Activated T-cell treated with anti-CD3 and anti-CD28 coated beads for 4 hours (primary cell): Measurements from ENCODE around the gene ATP2B1.
"Not testable (repeated sequence)": the region's sequence is repeated elsewhere in the genome, so short reads cannot be mapped to it uniquely, and the experiment has no call there.

ENCODE experiments used
- DNase-seq: peaks from one replicate; pipeline ENCODE4 v3.0.0-alpha.2; 2020

The ATP2B1 gene

DNA sequence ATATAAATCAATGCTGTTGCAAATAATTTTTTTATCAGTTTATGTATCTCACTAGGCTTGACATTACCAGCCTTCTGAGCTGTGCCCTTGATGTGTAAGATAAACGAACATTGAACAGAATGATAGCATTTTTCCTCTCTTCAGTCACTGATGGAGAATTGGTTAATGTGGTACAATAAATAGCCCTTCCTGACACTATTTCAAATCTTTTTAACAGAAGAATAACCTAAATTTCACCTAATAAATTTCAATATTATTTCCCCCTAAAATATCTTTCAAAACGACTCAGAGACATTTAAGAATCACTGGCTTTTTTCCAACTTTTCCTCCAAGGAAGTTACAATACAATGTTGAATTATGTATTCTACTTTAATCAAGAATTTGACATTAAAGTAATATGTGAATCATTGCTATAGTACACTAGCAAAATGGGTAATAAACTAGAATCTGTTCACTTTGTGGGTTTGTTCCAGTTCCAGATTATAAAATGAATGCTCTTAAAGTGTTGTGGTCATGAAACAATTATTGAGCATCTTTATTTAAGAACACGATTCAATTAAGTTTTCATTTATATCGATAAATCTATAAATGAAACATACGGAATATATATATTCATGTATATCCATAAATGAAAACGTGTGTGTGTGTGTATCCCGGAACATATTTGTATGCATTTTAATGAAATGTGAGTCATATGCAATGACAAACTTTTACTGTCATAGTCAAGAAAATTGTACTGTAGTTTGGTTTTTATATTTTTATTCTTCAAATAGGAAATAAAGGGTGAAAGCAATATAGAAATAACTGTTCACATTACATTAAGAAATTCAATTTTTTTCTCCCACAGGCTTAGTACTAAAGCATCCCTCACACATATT, 2.5 kb upstream of the ATP2B1 start:
- no peak for DNase-seq

- peak; percentile 25 for DNase-seq
Measured at GRCh38 chr12:89709995-89710872, 1.6 kb upstream of the ATP2B1 start.

- peak; percentile 100 for DNase-seq
Measured at GRCh38 chr12:89709157-89709994, 738 bp upstream of the ATP2B1 start.

DNA sequence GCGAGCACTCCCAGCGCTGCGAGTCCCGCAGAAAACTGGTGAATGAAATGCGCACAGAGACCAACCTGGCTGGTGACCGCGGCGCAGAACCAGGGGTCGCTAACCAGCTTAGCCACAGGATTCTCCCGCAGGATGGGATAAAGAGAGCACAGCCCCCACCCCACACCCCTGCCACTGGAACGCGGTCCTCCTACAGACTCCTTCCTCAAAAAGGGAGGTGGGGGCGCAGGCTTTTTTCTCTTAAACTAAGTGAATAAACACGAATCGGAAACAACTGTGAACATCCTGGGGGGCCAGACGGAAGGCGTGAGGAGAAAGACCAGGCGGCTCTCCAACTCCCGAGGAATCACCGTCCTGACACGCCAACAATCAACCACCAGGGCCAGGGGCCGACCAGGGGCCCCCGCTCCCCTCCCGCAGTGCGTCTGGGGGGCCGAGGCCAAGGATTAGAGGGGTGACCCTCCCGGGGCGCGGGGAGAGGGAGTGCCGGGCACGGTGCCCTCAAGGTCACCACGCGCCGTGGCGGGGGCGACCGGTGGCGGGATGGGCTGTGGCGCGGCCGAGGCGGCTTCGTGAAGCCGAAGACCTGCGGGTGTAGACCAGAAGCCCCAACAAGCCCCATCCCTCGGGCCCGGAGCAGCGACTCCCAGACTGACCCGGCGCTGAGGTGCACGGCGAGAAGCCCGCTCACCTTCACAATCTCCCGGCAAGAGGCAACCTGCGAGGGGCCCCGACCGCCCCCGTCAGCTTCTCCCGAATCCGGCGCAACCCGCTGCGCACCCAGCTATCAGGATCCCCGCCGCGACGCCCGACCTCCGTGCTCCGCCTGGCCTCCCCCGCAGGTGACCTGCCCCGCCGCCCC, 704 bp downstream of the ATP2B1 start:
- DNase-seq = peak; percentile 33

DNA sequence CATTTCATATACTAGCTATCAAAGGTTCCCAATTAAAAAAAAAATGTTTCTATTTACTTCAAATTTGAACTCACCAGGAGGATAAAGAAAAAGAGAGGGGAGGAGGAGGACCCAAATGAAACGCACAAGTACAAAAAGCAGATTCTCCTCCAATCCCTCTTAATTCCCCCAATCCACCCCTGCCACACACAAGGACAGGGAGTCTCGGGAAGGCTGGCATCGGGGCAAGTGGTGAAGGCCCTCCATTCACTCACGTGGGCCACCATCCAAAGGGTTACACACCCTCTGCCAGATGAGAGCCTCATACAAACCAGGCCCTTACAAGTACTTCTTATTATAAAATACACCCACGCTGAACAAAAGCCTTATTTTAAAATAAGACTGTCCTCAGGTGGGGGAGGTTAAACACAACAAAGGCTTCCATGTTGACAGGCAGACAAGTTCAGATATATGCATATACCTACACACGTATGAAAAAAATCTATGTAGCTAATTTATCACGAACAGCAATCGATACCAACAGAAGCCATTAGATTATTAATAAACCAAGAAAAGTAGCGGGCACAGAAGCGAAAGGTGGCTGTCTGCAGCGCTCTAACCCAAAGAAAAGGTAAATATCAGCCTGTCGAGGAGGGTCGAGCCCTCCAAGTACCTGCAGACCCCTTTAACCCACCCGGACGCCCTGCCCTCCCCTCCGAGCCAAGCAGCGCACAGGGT, 1.5 kb downstream of the ATP2B1 start:
- DNase-seq = no peak

DNA sequence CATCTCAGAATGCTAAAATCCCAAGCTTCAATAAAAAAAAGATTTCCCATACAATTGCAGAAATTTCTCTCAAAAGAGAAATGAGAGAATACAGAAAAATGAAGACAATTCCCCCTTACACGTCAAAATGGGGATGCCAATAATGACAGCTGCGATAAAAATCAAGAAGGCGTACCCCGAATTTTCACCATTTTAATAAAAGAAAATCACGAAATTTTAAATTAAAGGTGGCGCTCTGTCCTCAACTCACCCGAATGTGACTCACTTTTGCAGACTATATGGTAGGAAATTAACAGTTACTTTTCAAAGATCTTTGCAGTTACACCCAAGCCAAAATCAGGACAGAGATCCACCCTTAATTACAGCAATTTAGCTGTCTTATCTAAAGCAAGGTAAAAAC, 2.1 kb downstream of the ATP2B1 start:
- DNase-seq = no peak

GRCh38 chr12:89704457-89704856, 4.2 kb downstream of the ATP2B1 start:
- no peak for DNase-seq

- DNase-seq = no peak
Measured at GRCh38 chr12:89703768-89704167, 4.9 kb downstream of the ATP2B1 start.

DNA sequence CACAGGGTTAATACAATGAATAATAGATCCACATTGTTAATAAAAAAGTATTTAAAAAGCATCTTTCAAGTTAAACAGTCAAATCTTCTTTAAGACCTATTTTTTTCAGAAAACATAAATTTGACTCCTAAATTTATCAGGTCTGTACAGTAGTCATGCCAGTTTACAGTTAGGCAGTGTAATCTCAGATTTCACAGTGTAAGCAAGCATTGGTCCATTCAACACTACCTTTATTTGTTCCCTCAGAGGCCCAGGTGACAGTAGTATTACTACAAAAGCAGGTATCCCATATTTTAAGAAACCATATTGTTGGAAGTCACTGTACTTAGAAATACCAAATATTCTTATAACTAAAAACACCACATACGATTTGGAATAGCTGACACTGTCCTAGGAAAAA, 6.1 kb downstream of the ATP2B1 start:
- DNase-seq = no peak

DNA sequence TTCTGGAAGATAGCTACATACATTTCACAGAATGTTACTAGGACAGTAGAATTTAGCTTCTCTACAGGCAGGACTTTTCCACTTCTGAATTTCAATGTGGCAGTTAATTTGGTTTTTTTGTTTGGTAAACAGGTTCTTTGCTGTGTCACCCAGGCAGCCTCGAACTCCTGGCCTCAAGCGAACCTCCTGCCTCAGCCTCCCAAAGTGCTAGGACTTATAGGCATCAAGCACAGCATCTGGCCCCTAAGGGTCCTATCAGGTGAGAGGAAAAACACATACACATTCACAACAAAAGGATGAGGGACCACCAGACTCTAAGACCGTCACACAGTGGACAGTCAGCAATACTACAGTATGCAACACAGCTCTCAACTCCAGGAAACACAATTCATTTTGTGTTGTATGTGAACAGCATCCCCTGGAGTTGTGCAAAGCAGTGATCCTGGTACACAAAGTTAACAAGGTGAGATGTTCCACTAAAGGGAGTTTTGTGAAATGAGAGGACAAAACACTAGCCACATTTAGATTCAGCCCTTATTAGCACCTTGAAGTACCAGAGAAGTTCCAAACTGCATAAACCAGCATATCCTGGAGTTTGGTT, 6.9 kb downstream of the ATP2B1 start:
- DNase-seq = no peak

DNA sequence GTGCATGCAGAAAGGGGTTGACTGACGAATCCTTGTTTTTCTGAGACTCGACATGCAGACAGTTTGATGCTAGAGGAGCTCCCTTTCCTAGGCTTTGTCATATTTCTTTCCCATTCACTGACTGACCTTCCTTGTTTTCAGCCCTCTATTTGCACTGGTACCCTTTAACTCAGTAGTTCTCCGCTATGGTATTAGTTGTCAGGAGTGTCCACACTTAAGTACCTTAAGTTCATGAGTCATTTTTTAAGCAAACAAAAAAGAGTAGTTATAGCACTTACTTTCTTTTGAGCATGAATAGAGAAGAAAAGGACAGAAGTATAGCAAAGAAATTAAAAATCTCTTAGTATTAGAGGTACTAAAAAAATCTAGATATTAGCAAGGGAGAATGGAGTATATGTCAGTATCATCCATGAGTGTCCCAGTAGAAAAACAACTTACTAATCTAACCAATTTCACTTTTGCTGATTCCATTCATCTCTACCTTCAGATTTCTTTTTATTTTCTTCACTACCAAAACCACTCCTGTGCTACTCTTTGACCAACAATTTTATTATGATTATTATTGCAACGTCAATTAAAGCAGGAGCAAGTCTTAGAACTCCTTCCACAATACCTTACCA, 8.3 kb downstream of the ATP2B1 start:
- DNase-seq = no peak

DNA sequence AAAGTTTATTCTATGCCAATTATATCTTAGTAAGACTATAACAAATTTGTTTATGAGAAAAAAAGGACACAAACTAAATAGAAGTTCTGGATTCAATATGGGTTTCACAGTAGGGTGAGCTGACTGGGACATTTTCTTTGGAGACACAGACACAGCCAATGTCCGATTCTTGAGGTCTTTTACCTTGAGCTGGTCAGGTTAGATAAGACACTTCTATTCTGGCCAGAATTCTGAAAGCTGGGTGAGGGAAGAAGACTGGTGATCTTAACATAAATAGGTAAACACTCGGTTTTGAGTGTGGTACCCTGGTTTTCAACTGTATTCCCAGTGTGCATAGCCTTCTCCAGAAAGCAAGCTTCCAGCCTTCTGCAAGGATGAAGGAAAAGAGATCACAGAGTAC, 10.0 kb downstream of the ATP2B1 start:
- DNase-seq = no peak

- not testable (repeated sequence) for DNase-seq
Measured at GRCh38 chr12:89697728-89698127, 10.9 kb downstream of the ATP2B1 start.

GRCh38 chr12:89697296-89697695, 11.3 kb downstream of the ATP2B1 start:
- DNase-seq = no peak

- no peak for DNase-seq
Measured at GRCh38 chr12:89695830-89696229, 12.8 kb downstream of the ATP2B1 start.

DNA sequence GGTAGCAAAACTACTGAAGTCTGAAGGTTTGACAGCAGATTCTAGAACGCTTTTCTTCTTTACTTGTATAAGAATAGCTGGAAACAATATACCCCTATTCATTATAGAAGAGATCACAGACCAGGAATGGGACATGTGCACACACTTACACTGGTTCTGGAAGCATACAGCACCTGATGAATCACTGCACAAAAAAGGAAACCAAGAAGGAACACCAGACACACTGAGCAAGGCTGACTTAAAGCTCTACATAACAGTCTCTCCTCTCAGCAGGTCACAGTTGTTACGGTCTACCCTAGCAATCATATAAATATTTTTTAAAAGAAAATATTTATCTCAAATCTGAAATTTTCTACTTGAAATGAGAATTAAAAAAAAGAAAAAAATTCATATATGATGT, 13.5 kb downstream of the ATP2B1 start:
- DNase-seq = no peak

GRCh38 chr12:89694542-89694941, 14.1 kb downstream of the ATP2B1 start:
- DNase-seq = no peak

- no peak for DNase-seq
Measured at GRCh38 chr12:89693639-89694202, 14.9 kb downstream of the ATP2B1 start.

- no peak for DNase-seq
Measured at GRCh38 chr12:89692439-89692838, 16.2 kb downstream of the ATP2B1 start.

DNA sequence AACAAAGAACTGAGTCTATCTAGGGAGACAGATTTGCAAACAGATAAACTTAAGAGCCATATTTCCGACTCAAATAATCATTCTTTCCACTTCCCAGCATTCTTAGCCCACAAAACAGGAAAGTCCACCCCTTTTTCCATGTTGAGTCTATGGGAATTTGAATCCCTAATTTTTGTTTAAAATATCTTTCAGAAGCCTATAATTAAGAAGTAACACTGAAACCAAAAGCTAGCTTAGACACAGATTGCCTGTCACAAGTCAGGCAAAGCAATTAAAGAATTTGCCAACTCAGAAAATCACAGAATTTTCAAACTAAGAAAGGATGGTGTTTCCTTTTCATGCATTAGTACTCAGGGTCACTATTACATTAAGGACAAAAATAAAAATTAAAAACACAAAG, 17.0 kb downstream of the ATP2B1 start:
- DNase-seq = no peak
